Stimulated activated CD8-positive, alpha-beta memory T cell treated with anti-CD3 and anti-CD28 coated beads, Interleukin-7, amount 100 ng/mL, for 1 hour (primary cell): ENCODE measurements around the gene ZIC2.
"Not testable (repeated sequence)": the region's sequence is repeated elsewhere in the genome, so short reads cannot be mapped to it uniquely, and the experiment has no call there.

Experiments
- DNase-seq, 2 donors: peaks; one replicate each; pipeline ENCODE4 v3.0.0-alpha.2; 2020; ENCODE audit warnings: low read depth in 2 of 2

The ZIC2 gene

DNA sequence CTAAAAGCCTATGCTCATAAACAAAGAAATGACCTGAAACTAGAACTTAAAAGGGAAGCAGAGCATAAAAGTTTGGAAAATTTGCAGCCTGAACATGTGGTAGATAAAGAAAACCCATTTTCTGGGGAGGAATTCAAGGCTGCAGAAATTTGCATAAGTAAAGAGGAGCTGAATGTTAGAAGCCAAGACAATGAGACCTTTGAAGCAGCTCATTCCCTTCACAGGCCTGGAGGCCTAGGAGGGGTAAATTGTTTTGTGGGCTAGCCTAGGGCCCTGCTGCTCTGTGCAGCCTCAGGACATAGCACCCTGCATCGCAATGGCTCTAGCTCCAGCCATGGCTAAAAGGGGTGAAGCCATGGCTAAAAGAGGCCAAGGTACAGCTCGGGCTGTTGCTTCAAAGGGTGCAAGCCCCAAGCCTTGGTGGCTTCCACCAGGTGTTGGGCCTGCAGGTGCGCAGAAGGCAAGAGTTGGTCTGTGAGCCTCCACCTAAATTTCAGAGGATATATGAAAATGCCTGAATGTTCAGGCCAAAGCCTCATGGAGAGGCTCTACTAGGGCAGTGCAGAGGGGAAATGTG, 38.3 kb downstream of the ZIC2 start:
- no peak for DNase-seq

DNA sequence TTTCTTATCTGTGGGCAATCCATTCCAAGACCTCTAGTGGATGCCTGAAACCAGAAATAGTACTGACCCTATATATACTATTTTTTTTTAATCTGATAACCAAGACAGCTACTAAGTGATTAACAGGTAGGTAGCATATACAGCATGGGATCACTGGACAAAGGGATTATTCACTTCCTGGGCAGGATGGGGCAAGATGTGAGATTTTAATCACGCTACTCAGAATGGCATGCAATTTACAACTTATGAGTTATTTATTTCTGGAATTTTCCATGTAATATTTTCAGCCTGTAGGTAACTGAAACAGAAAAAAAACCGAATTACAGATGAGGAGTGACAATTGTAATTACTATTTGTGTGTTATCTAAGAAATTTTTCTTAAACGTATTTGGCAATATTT, 41.2 kb downstream of the ZIC2 start:
- DNase-seq = no peak

DNA sequence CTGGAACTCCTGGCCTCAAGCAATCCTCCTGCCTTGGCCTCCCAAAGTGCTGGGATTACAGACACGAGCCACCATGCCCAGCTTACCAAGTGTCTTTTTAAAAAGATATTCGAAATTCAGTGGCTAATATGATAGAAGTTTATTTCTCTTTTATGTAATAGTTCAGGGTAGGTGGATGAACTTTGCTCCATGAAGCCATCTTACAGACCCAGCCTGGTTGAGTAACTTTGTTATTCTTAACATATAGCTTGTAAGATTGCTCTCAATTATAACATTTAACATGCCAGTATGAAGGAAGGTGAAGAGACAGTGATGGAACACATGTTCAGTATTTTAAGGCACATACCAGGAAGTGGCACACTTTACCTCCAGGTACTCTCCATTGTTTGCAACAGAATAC, 42.4 kb downstream of the ZIC2 start:
- no peak for DNase-seq

DNA sequence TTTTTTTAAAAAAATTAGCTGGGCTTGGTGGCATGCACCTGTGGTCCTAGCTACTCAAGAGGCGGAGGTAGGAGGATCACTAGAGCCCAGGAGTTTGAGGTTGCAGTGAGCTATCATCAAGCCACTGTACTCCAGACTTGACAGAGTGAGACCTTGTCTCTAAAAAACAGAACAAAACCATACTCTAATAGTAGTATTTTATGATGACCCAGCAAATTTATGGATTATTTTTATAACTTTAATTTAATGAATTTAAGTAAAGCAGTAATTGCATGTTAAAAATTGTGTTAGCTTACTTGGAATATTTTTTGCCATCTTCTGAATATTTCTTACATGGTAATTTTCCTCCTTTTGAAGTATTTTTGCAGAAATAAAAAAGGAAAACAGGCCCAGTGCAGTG, 48.3 kb downstream of the ZIC2 start:
- no peak for DNase-seq

DNA sequence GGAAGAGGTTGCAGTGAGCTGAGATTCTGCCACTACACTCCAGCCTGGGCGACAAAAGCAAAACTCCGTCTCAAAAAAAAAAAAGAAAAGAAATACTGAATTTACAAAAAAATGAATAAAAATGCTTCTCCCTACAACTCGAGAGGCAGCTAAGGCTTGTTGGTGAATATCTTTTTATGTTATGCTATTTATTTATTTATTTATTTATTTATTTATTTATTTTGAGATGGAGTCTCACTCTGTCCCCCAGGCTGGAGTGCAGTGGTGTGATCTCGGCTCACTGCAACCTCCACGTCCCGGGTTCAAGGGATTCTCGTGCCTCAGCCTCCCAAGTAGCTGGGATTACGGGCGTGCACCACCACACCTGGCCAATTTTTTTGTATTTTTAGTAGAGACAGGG, 51.1 kb downstream of the ZIC2 start:
- DNase-seq = not testable (repeated sequence)

DNA sequence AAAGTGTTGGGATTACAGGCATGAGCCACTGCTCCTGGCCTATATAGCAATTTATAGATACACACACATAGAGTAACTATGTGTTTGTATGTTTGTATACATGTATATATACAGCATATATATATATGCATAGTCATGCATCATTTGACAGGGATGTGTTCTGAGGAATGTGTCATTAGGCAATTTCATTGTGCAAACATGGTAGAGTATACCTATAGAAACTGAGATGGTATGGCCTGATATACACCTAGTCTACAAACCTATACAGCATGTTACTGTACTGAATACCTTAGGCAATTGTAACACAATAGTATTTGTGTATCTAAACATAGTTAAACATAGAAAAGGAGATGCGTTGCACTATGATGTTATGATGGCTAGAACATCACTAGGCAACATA, 54.4 kb downstream of the ZIC2 start:
- DNase-seq = no peak
